ENCODE data around the gene ARL13B. TPM values are rescaled to one million over a fixed set of nuclear protein-coding genes. Genes with fewer than 3 reads are reported as not detected.

Gene ARL13B
- total and polyA plus RNA-seq, 3 donors from 2014 or later = 6.2 to 15.4 (median 14.9) TPM

DNA sequence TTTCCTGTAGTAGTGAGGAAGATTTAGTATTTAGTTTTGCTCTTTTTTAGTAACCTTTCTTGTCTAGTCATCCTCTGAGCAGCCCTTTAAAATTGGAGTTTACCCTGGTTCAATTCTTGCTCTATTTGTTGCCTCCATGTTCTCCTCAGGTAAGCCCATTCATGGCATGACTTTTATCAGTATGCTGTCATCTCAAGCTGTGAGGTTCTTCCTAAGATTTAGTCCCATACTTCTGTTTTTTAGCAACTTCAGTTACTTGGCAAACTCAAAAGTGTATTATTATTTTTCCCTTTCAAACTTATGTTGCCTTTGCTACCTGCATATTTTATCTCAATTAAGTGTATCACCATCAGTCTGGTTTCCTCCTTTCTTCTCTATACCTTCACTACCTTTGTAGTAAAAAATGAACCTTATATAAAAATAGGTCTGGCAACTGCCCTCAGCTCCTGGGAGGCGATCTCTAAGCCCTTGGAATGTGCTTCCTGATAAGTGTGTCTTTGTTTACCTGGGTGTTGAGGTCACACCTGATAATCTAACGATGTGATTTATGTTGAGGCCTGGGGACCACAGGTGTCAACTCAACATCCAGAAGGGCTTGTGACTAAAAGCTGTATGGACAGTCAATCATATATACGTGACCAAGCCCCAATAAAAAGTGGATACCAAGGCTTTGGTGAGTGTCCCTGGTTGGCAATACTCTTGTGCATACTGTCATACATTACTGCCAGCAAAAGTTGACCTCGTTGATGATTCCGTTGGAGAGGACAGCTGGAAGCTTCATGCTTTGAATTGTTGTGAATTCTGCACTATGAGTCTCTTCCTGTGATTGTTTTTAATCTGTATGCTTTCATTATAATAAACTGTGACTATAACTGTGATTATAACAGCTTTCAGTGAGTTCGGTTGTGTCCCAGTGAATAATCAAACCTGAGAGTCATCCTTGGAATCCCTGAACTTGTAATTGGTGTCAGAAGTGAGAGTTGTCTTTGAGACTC, 86.8 kb downstream of the ARL13B start:
- TF ChIP-seq, protein P1, sequence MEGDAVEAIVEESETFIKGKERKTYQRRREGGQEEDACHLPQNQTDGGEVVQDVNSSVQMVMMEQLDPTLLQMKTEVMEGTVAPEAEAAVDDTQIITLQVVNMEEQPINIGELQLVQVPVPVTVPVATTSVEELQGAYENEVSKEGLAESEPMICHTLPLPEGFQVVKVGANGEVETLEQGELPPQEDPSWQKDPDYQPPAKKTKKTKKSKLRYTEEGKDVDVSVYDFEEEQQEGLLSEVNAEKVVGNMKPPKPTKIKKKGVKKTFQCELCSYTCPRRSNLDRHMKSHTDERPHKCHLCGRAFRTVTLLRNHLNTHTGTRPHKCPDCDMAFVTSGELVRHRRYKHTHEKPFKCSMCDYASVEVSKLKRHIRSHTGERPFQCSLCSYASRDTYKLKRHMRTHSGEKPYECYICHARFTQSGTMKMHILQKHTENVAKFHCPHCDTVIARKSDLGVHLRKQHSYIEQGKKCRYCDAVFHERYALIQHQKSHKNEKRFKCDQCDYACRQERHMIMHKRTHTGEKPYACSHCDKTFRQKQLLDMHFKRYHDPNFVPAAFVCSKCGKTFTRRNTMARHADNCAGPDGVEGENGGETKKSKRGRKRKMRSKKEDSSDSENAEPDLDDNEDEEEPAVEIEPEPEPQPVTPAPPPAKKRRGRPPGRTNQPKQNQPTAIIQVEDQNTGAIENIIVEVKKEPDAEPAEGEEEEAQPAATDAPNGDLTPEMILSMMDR (IDR thresholded peaks at IDR 0.05) = no peak
- TF ChIP-seq POLR2A (IDR thresholded peaks at IDR 0.05) = no peak
- 75 to 91% methylated on average over 6 of the region's 6 CpGs for WGBS, 2 donors
- no peaks in the 10 kb centered on the region for H3K9me3 ChIP-seq
- no peaks in the 10 kb centered on the region for H3K36me3 ChIP-seq (ENCODE audit: low read depth, missing control alignments)
- intact Hi-C loops (cut with DNase I; ENCODE audit: low total_unique reads) = loop anchor here (5.0 kb wide), 1 partner anchor 65 kb away; no protein-coding TSS in a partner anchor
- H3K4me3 ChIP-seq = no peak overlapping the region
- peaks cover 20% of the 10 kb centered on the region for H3K4me1 ChIP-seq
- DNase-seq = no peak
- no peak overlapping the region for H3K27ac ChIP-seq
- H3K27me3 ChIP-seq = no peaks in the 10 kb centered on the region

DNA sequence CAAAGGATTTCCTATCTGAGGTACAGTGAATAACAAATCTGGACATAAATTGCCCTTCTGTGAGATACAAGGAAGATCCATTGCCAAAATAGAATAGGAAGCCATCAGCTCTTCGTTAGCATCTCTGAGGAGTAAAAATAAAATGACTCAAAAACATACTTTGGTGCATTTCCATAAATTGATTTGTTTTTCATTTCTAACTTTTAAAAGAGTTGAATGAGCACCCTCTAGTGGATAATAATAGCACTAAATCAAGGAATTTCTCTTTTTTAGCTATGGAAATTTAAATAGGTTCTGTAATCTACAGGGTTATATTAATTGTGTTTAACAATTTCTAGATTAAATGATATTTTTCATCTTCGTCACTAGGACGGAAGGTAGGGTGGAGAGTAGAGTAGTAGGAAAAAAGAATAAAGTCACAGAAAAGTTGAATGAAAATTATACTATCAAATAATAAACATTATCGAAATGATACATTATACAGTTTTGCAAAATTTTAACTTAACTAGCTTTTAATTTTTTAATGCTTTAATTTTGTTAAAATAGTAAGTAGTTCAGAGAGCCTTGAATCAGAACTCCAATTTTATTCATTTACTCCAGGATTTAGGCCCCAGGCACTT, 89.3 kb downstream of the ARL13B start:
- Histone ChIP-seq H3K36me3 (ENCODE audit: low read depth, missing control alignments) (no peaks in the 10 kb centered on the region), H3K27me3 (no peaks in the 10 kb centered on the region), H3K4me1 (peaks cover 10% of the 10 kb centered on the region), H3K4me3 (no peak overlapping the region), H3K27ac (no peak overlapping the region), H3K9me3 (no peaks in the 10 kb centered on the region)
- TF ChIP-seq, protein P1 (IDR thresholded peaks at IDR 0.05) = peak; percentile 18 to 70 (median 21)
- no peak for TF ChIP-seq POLR2A (IDR thresholded peaks at IDR 0.05)
- DNase-seq = no peak
- 48 to 53% methylated on average over 4 of the region's 4 CpGs for WGBS, 2 donors
- intact Hi-C loops (cut with DNase I; ENCODE audit: low total_unique reads) = loop anchor here (5.0 kb wide), 1 partner anchor 67 kb away; no protein-coding TSS in a partner anchor

DNA sequence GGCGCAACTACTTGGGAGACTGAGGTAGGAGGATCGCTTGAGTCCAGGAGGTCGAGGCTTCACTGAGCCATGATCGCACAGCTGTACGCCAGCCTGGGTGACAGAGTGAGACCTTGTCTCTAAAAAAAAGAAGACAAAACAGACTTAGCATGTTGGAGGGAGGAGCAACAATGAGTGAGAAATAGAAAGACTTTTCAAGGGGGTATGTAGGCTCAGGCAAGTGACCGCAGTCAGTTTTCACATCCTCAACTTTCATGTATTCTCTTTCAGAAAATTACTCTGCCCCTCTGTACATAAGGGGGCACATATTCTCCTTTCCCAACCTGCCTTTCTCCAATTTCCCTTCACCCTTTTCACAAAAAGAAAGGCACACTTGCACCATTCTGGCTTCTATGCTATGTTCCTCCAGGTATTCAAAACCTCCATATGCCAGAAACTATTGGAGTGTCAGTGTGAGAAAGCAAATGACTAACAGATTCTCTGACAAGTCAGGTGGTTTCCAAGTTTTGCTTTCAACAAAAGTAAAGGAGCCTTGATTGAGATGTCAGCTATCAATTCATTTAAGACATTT, 90.5 kb downstream of the ARL13B start:
- H3K9me3 ChIP-seq = no peaks in the 10 kb centered on the region
- TF ChIP-seq, protein P1 (IDR thresholded peaks at IDR 0.05) = no peak
- TF ChIP-seq POLR2A (IDR thresholded peaks at IDR 0.05) = no peak
- H3K27ac ChIP-seq = no peak overlapping the region
- H3K36me3 ChIP-seq (ENCODE audit: low read depth, missing control alignments) = no peaks in the 10 kb centered on the region
- intact Hi-C loops (cut with DNase I; ENCODE audit: low total_unique reads) = no loop called here
- no peaks in the 10 kb centered on the region for H3K4me1 ChIP-seq
- H3K27me3 ChIP-seq = no peaks in the 10 kb centered on the region
- no peak for DNase-seq
- 94 to 95% methylated on average over 6 of the region's 6 CpGs for WGBS, 2 donors
- H3K4me3 ChIP-seq = no peak overlapping the region

DNA sequence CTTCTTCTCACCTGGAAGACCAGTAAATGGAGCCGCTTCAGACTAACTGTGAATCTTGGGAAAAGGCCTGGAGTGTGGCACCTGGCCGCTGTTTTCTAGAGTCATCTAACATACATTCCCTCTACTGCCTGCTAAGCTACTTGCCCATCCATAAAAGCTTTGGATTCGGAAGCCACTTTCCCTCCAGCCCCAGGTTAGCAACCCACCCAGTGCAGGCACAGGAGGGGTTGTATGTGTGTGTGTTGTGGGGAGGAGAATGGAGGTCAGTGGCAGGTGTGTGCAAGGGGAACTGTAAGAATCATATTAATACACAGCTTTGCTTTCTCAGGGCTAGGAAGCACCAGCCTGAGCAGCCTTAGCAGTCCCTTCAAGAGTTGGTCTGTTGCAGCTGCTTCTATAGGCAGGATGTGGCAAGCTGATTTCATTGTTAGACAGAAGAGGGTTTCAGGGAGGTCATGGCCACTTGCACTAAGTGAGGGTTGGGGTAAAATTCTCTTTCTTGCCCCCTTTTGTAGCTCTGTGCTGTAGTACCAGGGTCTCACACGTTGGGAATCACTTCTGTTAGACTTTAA, 91.8 kb downstream of the ARL13B start:
- intact Hi-C loops (cut with DNase I; ENCODE audit: low total_unique reads) = no loop called here
- no peak for DNase-seq
- no peaks in the 10 kb centered on the region for H3K4me1 ChIP-seq
- TF ChIP-seq POLR2A (IDR thresholded peaks at IDR 0.05) = no peak
- TF ChIP-seq, protein P1 (IDR thresholded peaks at IDR 0.05) = no peak
- 86 to 90% methylated on average over 4 of the region's 4 CpGs for WGBS, 2 donors
- H3K4me3 ChIP-seq = no peak overlapping the region
- no peaks in the 10 kb centered on the region for H3K36me3 ChIP-seq (ENCODE audit: low read depth, missing control alignments)
- no peaks in the 10 kb centered on the region for H3K9me3 ChIP-seq
- no peaks in the 10 kb centered on the region for H3K27me3 ChIP-seq
- no peak overlapping the region for H3K27ac ChIP-seq
